ENCODE data around the gene NUP93. TPM values are rescaled to one million over a fixed set of nuclear protein-coding genes. Genes with fewer than 3 reads are reported as not detected.
A peak's percentile ranks its signal among the peaks of the same experiment; 100 is the strongest.
"Not testable (repeated sequence)": the region's sequence is repeated elsewhere in the genome, so short reads cannot be mapped to it uniquely, and the experiment has no call there.

The NUP93 gene
- polyA plus RNA-seq, 1 experiment, result 61.2 TPM

DNA sequence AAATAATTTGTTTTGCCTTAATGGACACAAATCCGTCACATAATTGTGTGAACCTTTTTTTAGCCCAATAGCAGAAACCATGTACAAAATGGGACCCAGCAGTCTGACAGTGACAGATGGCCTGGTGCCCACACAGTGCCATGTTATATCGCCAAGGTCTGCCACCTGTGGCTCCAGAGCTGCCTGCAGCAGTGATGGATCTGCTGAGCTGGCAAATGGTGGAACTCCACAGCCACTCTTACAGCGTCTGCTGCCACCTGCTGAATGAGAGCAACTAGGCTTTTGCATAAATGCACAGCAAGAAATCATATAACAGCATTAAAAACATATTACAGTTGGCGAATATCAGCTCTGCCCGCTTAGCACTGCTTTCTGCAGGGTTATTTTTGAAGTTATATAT is 59.4 kb downstream of the NUP93 start:
- POLR2A ChIA-PET, result no interaction called here
- no peak for DNase-seq (ENCODE audit: low read depth)
- no peaks in the 10 kb centered on the region for H3K36me3 ChIP-seq (ENCODE audit: control insufficient read depth, insufficient read depth, low read length)
- H3K4me3 ChIP-seq (ENCODE audit: low read depth, low read length), result no peak overlapping the region
- peak; percentile 58 for TF ChIP-seq CTCF (IDR thresholded peaks at IDR 0.05; ENCODE audit: insufficient read depth, low read depth, low read length)
- H3K27me3 ChIP-seq (ENCODE audit: control insufficient read depth, insufficient read depth, low read length), result no peaks in the 10 kb centered on the region
- CTCF ChIA-PET, result interaction anchor here (0.6 to 8.7 kb wide), 11 partner anchors 10 to 185 kb away, joined by 3 to 135 read pairs (median 4); no protein-coding TSS in a partner anchor

- H3K36me3 ChIP-seq (ENCODE audit: control insufficient read depth, insufficient read depth, low read length), result no peaks in the 10 kb centered on the region
- no peak for DNase-seq (ENCODE audit: low read depth)
- POLR2A ChIA-PET, result interaction anchor here (0.9 kb wide), 1 partner anchor 11 kb away, joined by 3 read pairs; no protein-coding TSS in a partner anchor
- no peak for TF ChIP-seq CTCF (IDR thresholded peaks at IDR 0.05; ENCODE audit: insufficient read depth, low read depth, low read length)
- no peak overlapping the region for H3K4me3 ChIP-seq (ENCODE audit: low read depth, low read length)
- H3K27me3 ChIP-seq (ENCODE audit: control insufficient read depth, insufficient read depth, low read length), result no peaks in the 10 kb centered on the region
- CTCF ChIA-PET, result interaction anchor here (0.6 to 8.7 kb wide), 31 partner anchors 9 to 253 kb away, joined by 3 to 135 read pairs (median 4); no protein-coding TSS in a partner anchor
These were observed 63.0 kb downstream of the NUP93 start for GRCh38 chr16:56792967-56793366.

GRCh38 chr16:56793492-56793891 is 63.6 kb downstream of the NUP93 start:
- H3K27me3 ChIP-seq (ENCODE audit: control insufficient read depth, insufficient read depth, low read length), result no peaks in the 10 kb centered on the region
- H3K4me3 ChIP-seq (ENCODE audit: low read depth, low read length), result no peak overlapping the region
- DNase-seq (ENCODE audit: low read depth), result no peak
- ChIA-PET CTCF (interaction anchor here (0.6 to 8.7 kb wide), 30 partner anchors 9 to 252 kb away, joined by 3 to 135 read pairs (median 4); no protein-coding TSS in a partner anchor), POLR2A (no interaction called here)
- H3K36me3 ChIP-seq (ENCODE audit: control insufficient read depth, insufficient read depth, low read length), result no peaks in the 10 kb centered on the region
- peak; percentile 66 for TF ChIP-seq CTCF (IDR thresholded peaks at IDR 0.05; ENCODE audit: insufficient read depth, low read depth, low read length)

GRCh38 chr16:56795011-56795410 is 65.1 kb downstream of the NUP93 start:
- DNase-seq (ENCODE audit: low read depth), result no peak
- TF ChIP-seq CTCF (IDR thresholded peaks at IDR 0.05; ENCODE audit: insufficient read depth, low read depth, low read length), result no peak
- Histone ChIP-seq H3K27me3 (ENCODE audit: control insufficient read depth, insufficient read depth, low read length) (no peaks in the 10 kb centered on the region), H3K36me3 (ENCODE audit: control insufficient read depth, insufficient read depth, low read length) (no peaks in the 10 kb centered on the region), H3K4me3 (ENCODE audit: low read depth, low read length) (no peak overlapping the region)
- ChIA-PET CTCF (interaction anchor here (1.1 to 8.7 kb wide), 3 partner anchors 57 to 156 kb away, joined by 3 to 135 read pairs (median 29); no protein-coding TSS in a partner anchor), POLR2A (no interaction called here)

- CTCF ChIA-PET, result interaction anchor here (0.7 to 8.7 kb wide), 2 partner anchors 55 kb away, joined by 3 to 135 read pairs; no protein-coding TSS in a partner anchor
These were observed 67.1 kb downstream of the NUP93 start for GRCh38 chr16:56797038-56797437.

GRCh38 chr16:56797861-56798260 is 67.9 kb downstream of the NUP93 start:
- ChIA-PET CTCF (interaction anchor here (0.7 kb wide), 1 partner anchor 54 kb away, joined by 3 read pairs; no protein-coding TSS in a partner anchor), POLR2A (no interaction called here)
- Histone ChIP-seq H3K4me3 (ENCODE audit: low read depth, low read length) (no peak overlapping the region), H3K27me3 (ENCODE audit: control insufficient read depth, insufficient read depth, low read length) (no peaks in the 10 kb centered on the region), H3K36me3 (ENCODE audit: control insufficient read depth, insufficient read depth, low read length) (no peaks in the 10 kb centered on the region)
- no peak for TF ChIP-seq CTCF (IDR thresholded peaks at IDR 0.05; ENCODE audit: insufficient read depth, low read depth, low read length)
- DNase-seq (ENCODE audit: low read depth), result no peak

More at GRCh38 chr16:56797038-56797437, 67.1 kb downstream of the NUP93 start:
- POLR2A ChIA-PET; H3K36me3 ChIP-seq (ENCODE audit: control insufficient read depth, insufficient read depth, low read length); DNase-seq (ENCODE audit: low read depth); H3K27me3 ChIP-seq (ENCODE audit: control insufficient read depth, insufficient read depth, low read length); H3K4me3 ChIP-seq (ENCODE audit: low read depth, low read length): not testable (repeated sequence)

All from BJ (cell line).